K562 (cell line): ENCODE data around the gene RESP18. TPM values are rescaled to one million over a fixed set of nuclear protein-coding genes. Genes with fewer than 3 reads are reported as not detected.

Experiments
- ATAC-seq: fragments of 200-7000 bp; cut with Tn5 transposase; 3 replicates; pipeline ENCODE4 v1.9.1; 2020; ENCODE audit warnings: moderate library complexity
- BruUV-seq: library from RNA; stranded (reverse); fragments of 400-500 nt; replicated peaks from 2 replicates; lab custom pipeline; 2021; lab: Mats Ljungman, UMichigan
- CTCF ChIA-PET: fragments of 300-600 bp; formaldehyde crosslinking; extraction: SDS; loops from one replicate; lab custom pipeline; 2021; ENCODE audit warnings: low intra/inter-chr PET ratio; lab: Yijun Ruan, JAX
- POLR2A ChIA-PET: fragments of 300-600, 350-650 bp; sonication (Branson Sonifier 250); formaldehyde crosslinking; extraction: SDS; loops from one replicate; lab custom pipeline; 2021; ENCODE audit warnings: antibody characterized with exemption, inconsistent platforms; lab: Yijun Ruan, JAX
- DNase-seq, 4 experiments: peaks; one replicate each; pipeline versions ENCODE4 v3.0.0 to v3.0.0-alpha.2; 2011 to 2018; ENCODE audit warnings: low spot score in 3 of 4, mixed read lengths in 3 of 4; ENCODE audit errors: extremely low read depth in 1 of 4
- FAIRE-seq: peaks from 2 replicates; lab custom pipeline; 2011; peaks lifted over from hg19 to GRCh38; lab: Jason Lieb, UNC
- H2AFZ ChIP-seq: 2 replicates; pipeline ENCODE4 v1.6.0; 2011; ENCODE audit warnings: low read depth, low read length, control low read depth, inconsistent platforms
- H3K27ac ChIP-seq: fragments of 200-600 bp; 3 replicates; pipeline ENCODE4 v1.8.0; 2011; ENCODE audit warnings: low read depth, mild to moderate bottlenecking, control low read depth, inconsistent platforms, low read length, moderate library complexity, mixed read lengths; ENCODE audit errors: extremely low read depth
- H3K27me3 ChIP-seq, 2 experiments: fragments of 300-600 bp in 1 of 2; 2 replicates in 1 of 2; 3 replicates in 1 of 2; pipeline versions ENCODE4 v1.6.0 to v1.8.0; 2011; ENCODE audit warnings: inconsistent platforms in 2 of 2, low read length in 2 of 2, mild to moderate bottlenecking in 1 of 2, mixed read lengths in 1 of 2, moderate library complexity in 1 of 2; ENCODE audit not compliant: control insufficient read depth in 2 of 2, insufficient read depth in 2 of 2
- H3K36me3 ChIP-seq: fragments of 300-600 bp; 3 replicates; pipeline ENCODE4 v1.8.0; 2011; ENCODE audit warnings: mild to moderate bottlenecking, low read length, inconsistent platforms; ENCODE audit not compliant: control insufficient read depth, insufficient read depth
- H3K4me1 ChIP-seq, 2 experiments: fragments of 200-600 bp in 1 of 2; replicated peaks in 1 of 2; 2 replicates in 1 of 2; 3 replicates in 1 of 2; pipeline versions ENCODE4 v1.5.1 to v1.8.0; 2011; ENCODE audit warnings: inconsistent platforms in 2 of 2, low read length in 2 of 2, mild to moderate bottlenecking in 1 of 2, mixed read lengths in 1 of 2, moderate library complexity in 1 of 2; ENCODE audit not compliant: control insufficient read depth in 2 of 2, insufficient read depth in 2 of 2
- H3K4me2 ChIP-seq: 2 replicates; pipeline ENCODE4 v1.6.1; 2011; ENCODE audit warnings: low read length, control low read depth, inconsistent platforms, mixed read lengths; ENCODE audit not compliant: insufficient read depth
- H3K4me3 ChIP-seq: fragments of 200-600 bp; sonication (generic), shearing (Covaris generic); 2 replicates; pipeline ENCODE4 v1.5.1; 2016; ENCODE audit warnings: control low read depth, inconsistent platforms
- H3K79me2 ChIP-seq: fragments of 200-600 bp; 3 replicates; pipeline ENCODE4 v1.8.0; 2011; ENCODE audit warnings: low read length, inconsistent platforms; ENCODE audit not compliant: control insufficient read depth, insufficient read depth
- H3K9ac ChIP-seq, 2 experiments: 2 replicates each; pipeline versions ENCODE4 v1.6.0 to v1.6.1; 2011; ENCODE audit warnings: low read depth in 2 of 2, low read length in 2 of 2, control low read depth in 1 of 2, inconsistent platforms in 1 of 2, mild to moderate bottlenecking in 1 of 2, mixed read lengths in 1 of 2; ENCODE audit not compliant: insufficient read depth in 1 of 2
- H3K9me1 ChIP-seq: one replicate; pipeline ENCODE4 v1.6.0; 2011; ENCODE audit warnings: inconsistent platforms, mild to moderate bottlenecking, low read length, moderate library complexity; ENCODE audit not compliant: control insufficient read depth, insufficient read depth
- H3K9me3 ChIP-seq: replicated peaks from 2 replicates; pipeline ENCODE4 v1.5.1; 2011; ENCODE audit warnings: low read depth, low read length, inconsistent platforms; ENCODE audit not compliant: control insufficient read depth, insufficient read depth
- H4K20me1 ChIP-seq: replicated peaks from 2 replicates; pipeline ENCODE4 v1.6.1; 2011; ENCODE audit warnings: low read length, inconsistent platforms, mixed read lengths; ENCODE audit not compliant: control insufficient read depth, insufficient read depth
- BCOR ChIP-seq: fragments of 450-650 bp; IDR thresholded peaks from 2 replicates; pipeline ENCODE4 v1.6.1; 2016
- KDM2B ChIP-seq: fragments of 250-450 bp; sonication (Bioruptor Pico); IDR thresholded peaks from 2 replicates; pipeline ENCODE4 v1.8.0; 2021; ENCODE audit warnings: mild to moderate bottlenecking, moderate library complexity
- RBM25 ChIP-seq: fragments of 200-400 bp; formaldehyde crosslinking; IDR thresholded peaks from 2 replicates; pipeline ENCODE4 v1.6.1; 2018; ENCODE audit warnings: low read length, low read depth, moderate library complexity; ENCODE audit not compliant: severe bottlenecking
- RCOR1 ChIP-seq, 2 experiments: IDR thresholded peaks; 2 replicates each; pipeline ENCODE4 v1.6.1; 2012; ENCODE audit warnings: low read depth in 2 of 2, low read length in 2 of 2, borderline replicate concordance in 1 of 2, improper control_type of control experiment in 1 of 2
- RFX7 ChIP-seq: fragments of 250-450 bp; sonication (Bioruptor Pico); IDR thresholded peaks from 2 replicates; pipeline ENCODE4 v1.5.1; 2021; ENCODE audit warnings: mild to moderate bottlenecking
- ZNF311 ChIP-seq: fragments of 250-450 bp; sonication (Bioruptor Pico); IDR thresholded peaks from 2 replicates; pipeline ENCODE4 v1.4.0; 2020; ENCODE audit warnings: mild to moderate bottlenecking, moderate library complexity
- ZNF316 ChIP-seq: fragments of 450-650 bp; IDR thresholded peaks from 2 replicates; pipeline ENCODE4 v1.6.1; 2016
- WGBS: fragments of 100-300 bp; shearing (Covaris generic); methylation state at CpG from one replicate; pipeline ENCODE4 v1.1.6; 2016; ENCODE audit warnings: low coverage, mixed read lengths; ENCODE audit not compliant: insufficient coverage; ENCODE audit errors: missing lambda C conversion rate; 5-methylcytosine and 5-hydroxymethylcytosine counted together
- in situ Hi-C: fragments of 300-500 bp; cut with MboI; formaldehyde crosslinking; loops from 4 replicates; pipeline ENCODE4 v1.15.0; 2018; ENCODE audit warnings: inconsistent platforms, mixed read lengths
- intact Hi-C: fragments of 100-400 bp; cut with micrococcal nuclease; formaldehyde crosslinking; loops from 2 replicates; pipeline ENCODE4 v1.14.2; 2022
- polyA plus RNA-seq, 8 experiments: library from polyadenylated mRNA; depleted of rRNA in 4 of 8; stranded (reverse) in 5 of 8; unstranded in 3 of 8; fragments of >200 nt; fragmentation: Nextera tagmentation in 2 of 8; fragmentation: Illumina TruSeq in 1 of 8; extraction: Ambion mirVana in 2 of 8; extraction: Trizol in 1 of 8; gene quantifications; 2 replicates each; pipeline versions ENCODE4 v1.2.1 to v1.2.3, GENCODE V29; 2011 to 2014; ENCODE audit warnings: inconsistent platforms in 1 of 8, missing spikeins in 1 of 8
- total RNA-seq, 7 experiments: library from RNA; depleted of rRNA in 6 of 7; stranded (reverse); fragments of >200 nt in 6 of 7; fragmentation: Illumina TruSeq in 2 of 7; extraction: Trizol in 2 of 7; gene quantifications; 2 replicates each; pipeline versions ENCODE4 v1.2.1 to v1.2.3, GENCODE V29; 2011 to 2021; ENCODE audit warnings: low replicate concordance in 1 of 7

RESP18 gene
- total and polyA plus RNA-seq, 9 of the 15 experiments (the other 6 are each of a cell fraction or from before 2014, with no cell fraction given): not detected

DNA sequence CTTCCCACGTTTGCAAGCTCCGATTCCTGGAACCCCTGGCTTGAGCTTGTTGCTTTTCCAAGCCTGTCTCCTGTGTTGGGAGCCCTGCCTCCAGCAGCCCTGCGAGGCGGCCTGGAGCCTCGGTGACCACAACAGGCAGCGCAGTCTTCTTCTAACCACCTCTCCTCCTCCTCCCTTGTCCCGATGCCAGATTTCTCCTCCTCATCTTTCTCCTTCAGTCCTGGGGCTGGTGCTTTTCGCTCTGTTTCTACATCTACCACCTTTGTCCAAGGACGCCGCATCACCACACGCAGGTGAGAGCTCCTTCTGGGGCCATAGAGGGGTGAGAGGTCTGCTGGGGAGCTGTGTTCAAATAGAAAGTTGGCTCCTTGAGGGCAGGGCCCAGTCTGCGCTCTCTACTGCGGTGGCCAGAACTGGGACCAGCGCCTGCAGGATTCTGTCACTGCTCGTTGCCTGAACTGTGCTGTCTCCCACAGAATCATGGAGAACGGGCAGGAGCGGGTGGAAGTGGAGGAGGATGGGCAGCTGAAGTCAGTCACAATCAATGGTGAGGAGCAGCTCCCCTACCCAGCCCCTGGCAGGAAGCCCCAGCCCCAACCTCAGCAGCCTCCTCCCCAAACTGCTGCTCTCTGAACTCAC lies 49.5 kb downstream of the RESP18 start:
- no peaks in the 10 kb centered on the region for H3K9me3 ChIP-seq
- intact Hi-C loops (no loop called here), in situ Hi-C loops (no loop called here)
- H3K27me3 ChIP-seq: no peaks in the 10 kb centered on the region
- no peak for FAIRE-seq
- H4K20me1 ChIP-seq: no peaks in the 10 kb centered on the region
- H3K27ac ChIP-seq: no peak overlapping the region; the same call in 2 of the 3 replicates
- 77% methylated on average over 10 of the region's 17 CpGs for WGBS
- DNase-seq: no peak
- no peak overlapping the region for H3K4me3 ChIP-seq
- no peaks in the 10 kb centered on the region for H3K36me3 ChIP-seq
- no peak for ATAC-seq
- peaks cover 55 to 83% of the 10 kb centered on the region in 2 experiments for H3K4me1 ChIP-seq
- peak overlapping the region; percentile 19; the same call in 1 of the 2 replicates for H2AFZ ChIP-seq
- peaks cover 5% of the 10 kb centered on the region for H3K9me1 ChIP-seq
- ChIA-PET CTCF (no interaction called here), POLR2A (interaction anchor here (0.6 to 1.5 kb wide), 3 partner anchors 12 to 53 kb away, joined by 3 to 5 read pairs (median 3); partner anchors contain the start of gene ANKZF1)
- H3K9ac ChIP-seq: peak overlapping the region in 1 of 2 experiments; percentile 42; a peak in 1 of 4 replicates
- no peaks in the 10 kb centered on the region for H3K79me2 ChIP-seq
- TF ChIP-seq ZNF316: peak; percentile 53
- no peak for TF ChIP-seq RFX7 (CRISPR knock-in tag)
- BruUV-seq: no TSS peak
- no peak overlapping the region for H3K4me2 ChIP-seq

- in situ Hi-C loops: no loop called here
- Histone ChIP-seq H3K79me2 (no peaks in the 10 kb centered on the region), H3K36me3 (no peaks in the 10 kb centered on the region), H3K4me2 (no peak overlapping the region), H2AFZ (peak overlapping the region; percentile 19; the same call in 1 of the 2 replicates), H4K20me1 (no peaks in the 10 kb centered on the region), H3K4me3 (no peak overlapping the region), H3K4me1 (peaks cover 54 to 83% of the 10 kb centered on the region in 2 experiments), H3K27ac (no peak overlapping the region; the same call in 2 of the 3 replicates), H3K27me3 (no peaks in the 10 kb centered on the region), H3K9me1 (peaks cover 5% of the 10 kb centered on the region), H3K9ac (no peak overlapping the region), H3K9me3 (no peaks in the 10 kb centered on the region)
- no peak for FAIRE-seq
- TF ChIP-seq RBM25: peak; percentile 53
- TF ChIP-seq RCOR1 (IDR thresholded peaks at IDR 0.05; ENCODE audit: borderline replicate concordance in 1 of 2, low read depth in 2 of 2, low read length in 2 of 2): no peak
- TF ChIP-seq BCOR: peak; percentile 43; the same call in 1 of the 2 replicates
- no peak for TF ChIP-seq KDM2B (CRISPR knock-in tag)
- no peak for TF ChIP-seq ZNF311
- 79% methylated on average over 4 of the region's 5 CpGs for WGBS
- DNase-seq: no peak
- ChIA-PET CTCF (no interaction called here), POLR2A (interaction anchor here (0.6 to 1.1 kb wide), 2 partner anchors 18 to 43 kb away, joined by 3 to 5 read pairs; no protein-coding TSS in a partner anchor)
- no TSS peak for BruUV-seq
- intact Hi-C loops: no loop called here
- no peak for ATAC-seq
Observed at GRCh38 chr2:219282375-219282774, 50.2 kb downstream of the RESP18 start.
